MM.1S (cell line): ENCODE data around the gene SPDYE2.
"Not testable (repeated sequence)": the region's sequence is repeated elsewhere in the genome, so short reads cannot be mapped to it uniquely, and the experiment has no call there.

Experiments used
- EZH2phosphoT487 ChIP-seq: fragments of 300-600 bp; sonication (generic); IDR thresholded peaks from 2 replicates; pipeline ENCODE4 v1.6.1; 2018; ENCODE audit warnings: antibody characterized with exemption, low read length
- TF ChIP-seq, protein P1 (sequence below): fragments of 300-600 bp; sonication (generic); IDR thresholded peaks from 2 replicates; pipeline ENCODE4 v1.5.1; 2016; ENCODE audit warnings: antibody characterized with exemption, low read length, mixed read lengths

DNA sequence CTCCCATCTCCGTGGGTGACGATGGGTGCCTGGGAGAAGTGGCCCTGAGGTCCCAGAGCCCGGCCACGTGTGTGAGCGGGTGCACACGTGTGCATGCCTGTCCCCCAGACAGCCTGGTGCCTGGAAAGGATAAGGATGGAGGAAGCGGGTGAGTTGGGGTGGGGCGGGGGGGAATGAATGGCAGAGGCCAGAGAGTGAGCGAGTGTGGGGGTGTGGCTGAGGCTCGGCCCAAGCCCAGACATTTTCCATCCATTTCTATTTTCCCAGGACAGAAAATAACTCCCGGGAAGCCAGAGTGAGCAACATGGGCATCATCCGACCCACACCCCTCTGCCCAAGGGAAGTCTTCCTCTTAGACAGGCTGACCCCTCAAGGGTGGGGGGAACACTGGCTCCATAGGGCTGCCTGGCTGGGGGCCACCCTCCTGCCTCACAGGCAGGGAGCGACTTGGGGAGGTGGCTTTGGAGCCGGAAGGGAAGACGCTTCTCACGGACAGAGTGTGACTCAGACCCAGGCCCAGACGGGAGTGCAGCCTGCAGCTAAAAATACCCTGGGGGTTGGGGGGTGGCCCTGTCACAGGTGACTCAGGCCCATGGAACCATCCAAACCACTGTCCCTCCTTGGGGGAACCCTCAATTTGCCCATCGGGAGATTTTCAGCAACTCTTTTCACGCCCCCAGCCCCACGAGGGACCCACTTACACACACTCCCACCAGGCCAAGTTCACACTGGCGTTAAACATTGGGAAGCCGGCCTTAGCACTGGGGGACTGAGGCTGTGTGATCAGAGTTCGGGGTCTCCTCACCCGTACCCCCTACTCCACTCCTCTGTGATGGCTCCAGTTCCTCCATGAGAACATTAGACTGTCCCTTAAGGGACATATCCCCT lies 45.5 kb upstream of the SPDYE2 start:
- not testable (repeated sequence) for TF ChIP-seq EZH2phosphoT487
- TF ChIP-seq, protein P1, sequence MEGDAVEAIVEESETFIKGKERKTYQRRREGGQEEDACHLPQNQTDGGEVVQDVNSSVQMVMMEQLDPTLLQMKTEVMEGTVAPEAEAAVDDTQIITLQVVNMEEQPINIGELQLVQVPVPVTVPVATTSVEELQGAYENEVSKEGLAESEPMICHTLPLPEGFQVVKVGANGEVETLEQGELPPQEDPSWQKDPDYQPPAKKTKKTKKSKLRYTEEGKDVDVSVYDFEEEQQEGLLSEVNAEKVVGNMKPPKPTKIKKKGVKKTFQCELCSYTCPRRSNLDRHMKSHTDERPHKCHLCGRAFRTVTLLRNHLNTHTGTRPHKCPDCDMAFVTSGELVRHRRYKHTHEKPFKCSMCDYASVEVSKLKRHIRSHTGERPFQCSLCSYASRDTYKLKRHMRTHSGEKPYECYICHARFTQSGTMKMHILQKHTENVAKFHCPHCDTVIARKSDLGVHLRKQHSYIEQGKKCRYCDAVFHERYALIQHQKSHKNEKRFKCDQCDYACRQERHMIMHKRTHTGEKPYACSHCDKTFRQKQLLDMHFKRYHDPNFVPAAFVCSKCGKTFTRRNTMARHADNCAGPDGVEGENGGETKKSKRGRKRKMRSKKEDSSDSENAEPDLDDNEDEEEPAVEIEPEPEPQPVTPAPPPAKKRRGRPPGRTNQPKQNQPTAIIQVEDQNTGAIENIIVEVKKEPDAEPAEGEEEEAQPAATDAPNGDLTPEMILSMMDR = not testable (repeated sequence)
